Measurements from ENCODE around the gene KRTAP12-4.

Gene KRTAP12-4

GRCh38 chr21:44609193-44609592 is 45.3 kb downstream of the KRTAP12-4 start:
- DNase-seq = no peak

GRCh38 chr21:44606495-44606894 is 48.0 kb downstream of the KRTAP12-4 start:
- no peak for DNase-seq
